Neural crest cell (in vitro differentiated cells): ENCODE data around the gene RHBDD2. TPM values are rescaled to one million over a fixed set of nuclear protein-coding genes. Genes with fewer than 3 reads are reported as not detected.
"Not testable (repeated sequence)": the region's sequence is repeated elsewhere in the genome, so short reads cannot be mapped to it uniquely, and the experiment has no call there.

Experiments used
- DNase-seq: peaks from one replicate; pipeline ENCODE4 v3.0.0; 2021; ENCODE audit warnings: low read depth, mixed read lengths, low spot score
- H3K27ac Mint-ChIP-seq: one replicate; pipeline ENCODE4 v1.8.0; 2021; ENCODE audit warnings: mild to moderate bottlenecking, mixed read lengths; ENCODE audit not compliant: unreplicated experiment
- H3K27me3 Mint-ChIP-seq: 2 replicates; pipeline ENCODE4 v1.8.0; 2021; ENCODE audit warnings: low read depth, mild to moderate bottlenecking, mixed read lengths
- H3K36me3 Mint-ChIP-seq: 2 replicates; pipeline ENCODE4 v1.8.0; 2021; ENCODE audit warnings: low read depth, mild to moderate bottlenecking, mixed read lengths
- H3K4me1 Mint-ChIP-seq: 2 replicates; pipeline ENCODE4 v1.8.0; 2021; ENCODE audit warnings: mixed read lengths
- H3K4me3 Mint-ChIP-seq: one replicate; pipeline ENCODE4 v1.8.0; 2021; ENCODE audit warnings: mild to moderate bottlenecking, mixed read lengths
- H3K9me3 Mint-ChIP-seq: 2 replicates; pipeline ENCODE4 v1.8.0; 2021; ENCODE audit warnings: mixed read lengths
- CTCF ChIP-seq: fragments of 200-600 bp; sonication (generic); conservative IDR thresholded peaks from 2 replicates; pipeline ENCODE4 v1.5.0; 2021; ENCODE audit warnings: antibody characterized with exemption, mild to moderate bottlenecking
- total RNA-seq: library from RNA; stranded (reverse); gene quantifications from 2 replicates; pipeline ENCODE4 v1.2.1, GENCODE V29; 2021

RHBDD2 gene
- total RNA-seq, 1 donor from 2014 or later: 80.5 TPM

GRCh38 chr7:75840029-75840428, 38.8 kb upstream of the RHBDD2 start:
- no peak for TF ChIP-seq CTCF
- Mint-ChIP-seq H3K36me3 (no peaks in the 10 kb centered on the region), H3K27ac (no peak overlapping the region), H3K4me3 (no peak overlapping the region), H3K9me3 (no peaks in the 10 kb centered on the region), H3K4me1 (peaks cover 9% of the 10 kb centered on the region), H3K27me3 (no peaks in the 10 kb centered on the region)
- DNase-seq: no peak

GRCh38 chr7:75842836-75843446, 35.9 kb upstream of the RHBDD2 start:
- H3K9me3 Mint-ChIP-seq: no peaks in the 10 kb centered on the region
- H3K36me3 Mint-ChIP-seq: no peaks in the 10 kb centered on the region
- no peak for DNase-seq
- no peaks in the 10 kb centered on the region for H3K27me3 Mint-ChIP-seq
- no peak overlapping the region for H3K4me3 Mint-ChIP-seq
- H3K27ac Mint-ChIP-seq: no peak overlapping the region
- peaks cover 9% of the 10 kb centered on the region for H3K4me1 Mint-ChIP-seq
- TF ChIP-seq CTCF: no peak

- H3K27ac Mint-ChIP-seq: no peak overlapping the region
- H3K4me1 Mint-ChIP-seq: peaks cover 9% of the 10 kb centered on the region
- DNase-seq: no peak
- no peaks in the 10 kb centered on the region for H3K27me3 Mint-ChIP-seq
- no peak overlapping the region for H3K4me3 Mint-ChIP-seq
- TF ChIP-seq CTCF: no peak
- H3K9me3 Mint-ChIP-seq: no peaks in the 10 kb centered on the region
- no peaks in the 10 kb centered on the region for H3K36me3 Mint-ChIP-seq
Measured at GRCh38 chr7:75843613-75844116, 35.2 kb upstream of the RHBDD2 start.

- no peaks in the 10 kb centered on the region for H3K9me3 Mint-ChIP-seq
- H3K4me3 Mint-ChIP-seq: no peak overlapping the region
- no peaks in the 10 kb centered on the region for H3K27me3 Mint-ChIP-seq
- no peak for DNase-seq
- H3K27ac Mint-ChIP-seq: no peak overlapping the region
- no peaks in the 10 kb centered on the region for H3K36me3 Mint-ChIP-seq
- peaks cover 9% of the 10 kb centered on the region for H3K4me1 Mint-ChIP-seq
- TF ChIP-seq CTCF: no peak
Measured at GRCh38 chr7:75844158-75844557, 34.7 kb upstream of the RHBDD2 start.

- H3K36me3 Mint-ChIP-seq, H3K9me3 Mint-ChIP-seq, H3K4me1 Mint-ChIP-seq, H3K4me3 Mint-ChIP-seq, DNase-seq, H3K27me3 Mint-ChIP-seq, H3K27ac Mint-ChIP-seq: not testable (repeated sequence)
Measured at GRCh38 chr7:75845132-75845531, 33.7 kb upstream of the RHBDD2 start.

GRCh38 chr7:75847707-75848106, 31.1 kb upstream of the RHBDD2 start:
- no peak for DNase-seq
- H3K27ac Mint-ChIP-seq: peak overlapping the region; percentile 28
- no peaks in the 10 kb centered on the region for H3K36me3 Mint-ChIP-seq
- no peaks in the 10 kb centered on the region for H3K27me3 Mint-ChIP-seq
- H3K9me3 Mint-ChIP-seq: no peaks in the 10 kb centered on the region
- peaks cover 4% of the 10 kb centered on the region for H3K4me1 Mint-ChIP-seq
- no peak overlapping the region for H3K4me3 Mint-ChIP-seq
- TF ChIP-seq CTCF: no peak
